ENCODE data around the gene CDKN1A. TPM values are rescaled to one million over a fixed set of nuclear protein-coding genes. Genes with fewer than 3 reads are reported as not detected.
"Not testable (repeated sequence)": the region's sequence is repeated elsewhere in the genome, so short reads cannot be mapped to it uniquely, and the experiment has no call there.

The CDKN1A gene
- total RNA-seq, 4 donors from 2014 or later = 143 to 200 (median 181) TPM

DNA sequence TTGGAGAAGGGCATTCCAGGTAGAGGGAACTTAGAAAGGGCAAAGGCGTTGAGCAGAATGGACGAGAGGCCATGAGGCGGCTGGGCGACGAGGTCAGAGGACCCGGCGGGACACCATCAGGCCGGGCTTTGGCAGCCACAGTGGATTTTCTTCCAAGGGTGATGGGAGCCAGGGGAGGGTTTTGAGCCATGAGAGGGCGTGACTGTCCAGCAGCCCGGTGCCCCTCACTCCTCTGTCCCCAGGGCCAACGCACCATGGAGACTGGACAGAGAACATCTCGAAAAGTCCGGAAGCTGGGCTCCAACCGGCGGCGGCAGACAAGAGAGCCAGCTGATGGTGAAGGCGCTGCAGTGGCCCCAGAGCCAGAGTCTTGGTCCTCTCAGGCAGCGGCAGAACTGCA lies 25.5 kb downstream of the CDKN1A start:
- 92 to 95% methylated on average over 18 of the region's 18 CpGs for WGBS, 2 donors
- TF ChIP-seq, protein P1, sequence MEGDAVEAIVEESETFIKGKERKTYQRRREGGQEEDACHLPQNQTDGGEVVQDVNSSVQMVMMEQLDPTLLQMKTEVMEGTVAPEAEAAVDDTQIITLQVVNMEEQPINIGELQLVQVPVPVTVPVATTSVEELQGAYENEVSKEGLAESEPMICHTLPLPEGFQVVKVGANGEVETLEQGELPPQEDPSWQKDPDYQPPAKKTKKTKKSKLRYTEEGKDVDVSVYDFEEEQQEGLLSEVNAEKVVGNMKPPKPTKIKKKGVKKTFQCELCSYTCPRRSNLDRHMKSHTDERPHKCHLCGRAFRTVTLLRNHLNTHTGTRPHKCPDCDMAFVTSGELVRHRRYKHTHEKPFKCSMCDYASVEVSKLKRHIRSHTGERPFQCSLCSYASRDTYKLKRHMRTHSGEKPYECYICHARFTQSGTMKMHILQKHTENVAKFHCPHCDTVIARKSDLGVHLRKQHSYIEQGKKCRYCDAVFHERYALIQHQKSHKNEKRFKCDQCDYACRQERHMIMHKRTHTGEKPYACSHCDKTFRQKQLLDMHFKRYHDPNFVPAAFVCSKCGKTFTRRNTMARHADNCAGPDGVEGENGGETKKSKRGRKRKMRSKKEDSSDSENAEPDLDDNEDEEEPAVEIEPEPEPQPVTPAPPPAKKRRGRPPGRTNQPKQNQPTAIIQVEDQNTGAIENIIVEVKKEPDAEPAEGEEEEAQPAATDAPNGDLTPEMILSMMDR (IDR thresholded peaks at IDR 0.05) = no peak
- no peak for TF ChIP-seq POLR2A (IDR thresholded peaks at IDR 0.05)
- intact Hi-C loops (cut with DNase I; ENCODE audit: low total_unique reads) = no loop called here
- DNase-seq (ENCODE audit: low spot score in 2 of 2) = peak in 1 of 2 donors; percentile 76
- H3K4me3 ChIP-seq (ENCODE audit: low read depth, poor library complexity, severe bottlenecking) = no peak overlapping the region

DNA sequence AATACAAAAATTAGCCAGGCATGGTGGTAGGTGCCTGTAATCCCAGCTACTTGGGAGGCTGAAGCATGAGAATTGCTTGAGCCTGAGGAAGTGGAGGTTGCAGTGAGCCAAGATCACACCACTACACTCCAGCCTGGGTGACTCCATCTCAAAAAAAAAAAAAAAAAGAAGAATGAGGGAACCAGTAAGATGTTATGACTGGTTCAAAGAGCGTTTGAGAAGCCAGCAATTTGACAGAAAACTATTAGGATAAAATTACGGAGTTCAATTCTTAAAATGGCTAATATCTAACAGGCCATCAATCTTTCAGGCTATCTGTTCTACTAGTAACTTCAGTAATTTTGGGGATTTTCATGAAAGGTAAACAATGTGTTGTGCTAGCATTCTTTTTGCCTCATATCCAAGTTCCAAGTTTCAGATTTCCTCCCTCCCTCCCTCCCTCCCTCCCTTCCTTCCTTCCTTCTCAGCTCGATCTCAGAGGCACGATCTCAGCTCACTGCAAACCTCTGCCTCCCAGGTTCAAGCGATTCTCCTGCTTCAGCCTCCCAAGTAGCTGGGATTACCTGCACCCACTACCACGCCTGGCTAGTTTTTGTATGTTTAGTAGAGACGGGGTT lies 26.6 kb downstream of the CDKN1A start:
- H3K4me3 ChIP-seq (ENCODE audit: low read depth, poor library complexity, severe bottlenecking); DNase-seq (ENCODE audit: low spot score in 2 of 2); intact Hi-C loops (cut with DNase I; ENCODE audit: low total_unique reads): not testable (repeated sequence)
- 71 to 77% methylated on average over 7 of the region's 7 CpGs for WGBS, 2 donors

DNA sequence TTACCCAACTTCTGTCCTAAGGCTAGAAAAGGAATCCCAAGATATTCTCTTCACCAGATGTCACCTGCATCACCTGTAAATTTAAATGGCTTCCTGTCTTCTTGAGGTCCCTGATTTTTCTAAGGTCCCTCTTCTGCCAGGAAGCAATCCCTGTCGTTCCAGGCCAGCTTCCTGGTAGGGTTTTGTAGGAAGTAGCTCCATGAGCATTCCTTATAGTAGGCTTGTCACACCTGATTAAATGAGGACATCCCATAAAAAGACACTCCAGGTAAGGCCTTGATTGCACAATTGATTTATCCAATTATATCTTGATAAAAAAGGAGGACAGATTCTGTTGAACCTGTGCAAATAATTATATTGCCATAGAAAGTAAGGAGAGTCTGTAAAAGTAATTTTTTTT lies 27.8 kb downstream of the CDKN1A start:
- intact Hi-C loops (cut with DNase I; ENCODE audit: low total_unique reads) = no loop called here
- TF ChIP-seq POLR2A (IDR thresholded peaks at IDR 0.05) = no peak
- TF ChIP-seq, protein P1 (IDR thresholded peaks at IDR 0.05) = no peak
- no peak for DNase-seq (ENCODE audit: low spot score in 2 of 2)
- no peak overlapping the region for H3K4me3 ChIP-seq (ENCODE audit: low read depth, poor library complexity, severe bottlenecking)
- 60 to 86% methylated on average over 1 of the region's 1 CpG for WGBS, 2 donors

DNA sequence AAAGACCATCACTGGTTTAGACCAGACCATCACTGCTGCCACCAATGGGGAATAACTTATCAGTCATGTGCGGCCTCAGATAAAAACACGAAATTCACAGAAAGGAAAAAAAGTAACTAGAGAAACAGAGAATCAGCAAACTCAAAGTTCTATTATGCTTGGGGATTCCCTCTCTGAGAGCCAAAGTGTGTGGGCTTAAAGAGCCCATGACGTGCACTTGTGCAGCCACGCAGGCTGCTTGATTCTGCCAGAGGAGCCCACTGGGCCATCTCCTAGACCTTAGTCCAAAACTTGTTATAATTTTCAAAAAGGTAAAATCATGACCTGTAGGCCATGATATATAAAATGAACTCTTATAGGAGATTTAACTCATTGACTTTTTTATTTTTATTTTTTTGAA lies 34.3 kb downstream of the CDKN1A start:
- TF ChIP-seq, protein P1 (IDR thresholded peaks at IDR 0.05) = no peak
- TF ChIP-seq POLR2A (IDR thresholded peaks at IDR 0.05) = no peak
- DNase-seq (ENCODE audit: low spot score in 2 of 2) = peak in 1 of 2 donors; percentile 13
- intact Hi-C loops (cut with DNase I; ENCODE audit: low total_unique reads) = no loop called here
- 88 to 92% methylated on average over 4 of the region's 4 CpGs for WGBS, 2 donors
- no peak overlapping the region for H3K4me3 ChIP-seq (ENCODE audit: low read depth, poor library complexity, severe bottlenecking)

DNA sequence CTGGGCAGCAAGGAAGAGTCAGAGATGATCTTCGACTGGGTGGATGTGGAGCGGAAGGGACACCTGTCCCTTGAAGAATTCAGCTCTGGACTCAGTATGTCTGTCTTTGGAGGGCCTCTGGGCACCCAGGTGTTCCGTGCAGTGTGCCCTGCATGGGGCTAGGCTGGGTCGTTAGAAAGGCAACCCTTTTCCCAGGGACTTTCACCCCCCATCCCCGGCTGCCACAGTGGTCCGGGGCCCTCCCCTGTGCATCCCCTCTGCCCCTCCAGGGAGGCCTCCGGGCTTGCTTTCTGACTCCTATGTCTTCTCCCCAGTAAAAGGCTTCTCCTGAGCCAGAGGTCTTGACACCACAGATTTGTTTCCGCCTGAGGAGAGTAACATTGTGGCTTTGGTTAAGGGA lies 35.3 kb downstream of the CDKN1A start:
- intact Hi-C loops (cut with DNase I; ENCODE audit: low total_unique reads) = no loop called here
- DNase-seq (ENCODE audit: low spot score in 2 of 2) = peak in 1 of 2 donors; percentile 68
- no peak overlapping the region for H3K4me3 ChIP-seq (ENCODE audit: low read depth, poor library complexity, severe bottlenecking)
- no peak for TF ChIP-seq POLR2A (IDR thresholded peaks at IDR 0.05)
- TF ChIP-seq, protein P1 (IDR thresholded peaks at IDR 0.05) = no peak
- 89 to 92% methylated on average over 8 of the region's 8 CpGs for WGBS, 2 donors

DNA sequence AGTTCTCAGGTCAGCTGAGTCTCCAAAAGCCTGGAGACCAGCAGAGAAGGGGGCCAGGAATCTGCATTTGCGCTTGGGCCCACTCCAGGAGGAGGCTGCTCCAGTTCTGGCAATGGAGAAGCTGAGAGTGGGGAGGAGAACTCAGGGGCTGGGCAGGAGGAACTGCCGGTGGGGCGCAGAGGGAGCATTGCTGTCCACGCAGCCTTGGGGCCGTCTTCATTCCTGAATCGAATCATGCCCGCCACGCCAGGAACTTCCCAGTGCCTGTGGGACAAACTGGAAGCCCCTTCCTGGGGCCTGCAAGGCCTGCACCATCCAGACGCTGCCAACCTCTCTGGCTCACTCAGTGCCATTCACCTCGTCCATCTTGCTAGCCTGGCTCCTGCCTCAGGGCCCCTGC lies 36.0 kb downstream of the CDKN1A start:
- no peak overlapping the region for H3K4me3 ChIP-seq (ENCODE audit: low read depth, poor library complexity, severe bottlenecking)
- 84 to 87% methylated on average over 10 of the region's 10 CpGs for WGBS, 2 donors

More for the DNA sequence above, 36.0 kb downstream of the CDKN1A start:
- peak in 1 of 2 donors; percentile 84 for DNase-seq (ENCODE audit: low spot score in 2 of 2)
- TF ChIP-seq, protein P1 (IDR thresholded peaks at IDR 0.05) = no peak
- no peak for TF ChIP-seq POLR2A (IDR thresholded peaks at IDR 0.05)
- intact Hi-C loops (cut with DNase I; ENCODE audit: low total_unique reads) = no loop called here

All from lower leg skin (tissue), 4 donors.